Measurements from ENCODE around the gene MAP3K6.
"Not testable (repeated sequence)": the region's sequence is repeated elsewhere in the genome, so short reads cannot be mapped to it uniquely, and the experiment has no call there.

Gene MAP3K6

DNA sequence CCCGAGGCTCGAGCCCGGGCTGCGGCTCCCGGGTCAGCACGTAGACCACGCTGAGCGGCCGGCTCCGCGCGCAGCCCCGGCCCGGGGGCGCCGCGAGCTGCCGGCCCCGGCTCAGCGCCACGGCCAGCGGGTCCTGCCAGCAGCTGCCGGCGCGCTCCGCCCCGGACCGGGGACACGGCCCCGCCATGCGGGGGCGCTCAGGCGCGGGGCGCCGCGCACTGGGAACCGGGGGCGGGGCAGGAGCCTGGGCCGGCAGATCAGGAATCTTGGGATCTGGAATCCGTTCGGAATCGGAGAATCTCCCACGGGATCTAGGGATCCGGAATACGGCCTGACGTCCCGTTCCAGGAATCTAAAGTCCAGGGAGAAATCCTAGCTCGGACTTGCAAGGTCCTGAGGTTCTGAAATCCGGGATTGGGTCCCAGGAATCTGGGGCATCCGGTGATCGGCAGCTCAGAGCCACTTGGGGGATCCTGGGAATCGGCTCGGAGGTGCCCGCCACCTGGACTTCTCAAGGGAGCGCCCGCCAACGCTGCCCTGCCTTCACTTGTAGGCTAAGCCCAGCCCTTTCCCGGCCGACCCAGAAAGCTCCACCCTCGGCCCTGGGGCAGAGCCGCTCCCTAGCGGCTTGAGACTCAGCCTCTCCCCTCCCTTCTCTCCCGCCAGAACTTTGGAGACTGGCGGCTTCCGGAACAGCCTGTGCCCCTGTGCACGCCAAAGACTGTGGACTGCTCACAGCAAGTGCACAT lies at the start of gene MAP3K6:
MAP3K6 (minus strand) TSS at position 551 of the 749 bp plus-strand sequence; CDS start at position 187, 364 bp downstream.
- DNase-seq (ENCODE audit: low spot score) = peak; percentile 85

DNA sequence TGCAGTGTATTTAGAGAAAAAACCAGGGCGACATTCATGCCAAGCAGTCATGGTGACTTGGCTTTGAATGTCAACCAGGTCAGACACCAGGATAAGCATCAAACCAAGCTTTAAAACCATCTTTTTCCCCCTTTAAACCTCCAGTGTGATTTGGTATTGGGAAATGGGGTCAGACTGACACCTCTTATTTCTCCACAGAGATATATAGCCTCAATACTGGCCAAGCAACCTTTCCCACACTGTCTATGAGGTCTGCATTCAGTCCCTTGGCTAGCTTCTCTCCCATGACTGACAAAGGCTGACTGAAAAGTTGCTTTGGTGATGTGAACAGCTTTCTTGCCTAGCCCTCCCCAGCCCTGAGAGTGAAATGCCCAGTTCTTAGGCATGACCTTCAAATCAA lies 47.3 kb upstream of the MAP3K6 start:
- no peak for DNase-seq (ENCODE audit: low spot score)

GRCh38 chr1:27413004-27413403 lies 46.2 kb upstream of the MAP3K6 start:
- no peak for DNase-seq (ENCODE audit: low spot score)

DNA sequence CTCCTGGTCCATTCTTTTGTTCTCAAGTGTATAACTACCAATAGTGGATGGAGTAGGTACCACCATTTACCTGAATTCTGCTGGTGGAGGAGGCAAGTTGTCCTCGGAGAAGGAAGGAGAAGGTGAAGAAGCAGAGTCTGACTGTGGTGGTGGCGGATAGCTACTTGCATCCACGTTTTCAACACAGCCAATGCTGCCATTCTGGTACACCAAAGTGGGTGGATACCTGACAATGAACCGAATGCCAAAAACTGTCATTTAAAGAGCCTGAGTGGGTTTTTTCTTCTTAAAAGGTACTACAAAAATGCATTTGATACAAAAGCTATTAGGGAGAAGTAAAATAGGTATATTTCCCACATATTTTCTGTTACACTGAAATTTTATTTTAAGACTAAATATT lies 45.7 kb upstream of the MAP3K6 start:
- DNase-seq (ENCODE audit: low spot score) = no peak

GRCh38 chr1:27410709-27411108 lies 43.9 kb upstream of the MAP3K6 start:
- DNase-seq (ENCODE audit: low spot score) = no peak

GRCh38 chr1:27409669-27410068 lies 42.9 kb upstream of the MAP3K6 start:
- DNase-seq (ENCODE audit: low spot score) = no peak

DNA sequence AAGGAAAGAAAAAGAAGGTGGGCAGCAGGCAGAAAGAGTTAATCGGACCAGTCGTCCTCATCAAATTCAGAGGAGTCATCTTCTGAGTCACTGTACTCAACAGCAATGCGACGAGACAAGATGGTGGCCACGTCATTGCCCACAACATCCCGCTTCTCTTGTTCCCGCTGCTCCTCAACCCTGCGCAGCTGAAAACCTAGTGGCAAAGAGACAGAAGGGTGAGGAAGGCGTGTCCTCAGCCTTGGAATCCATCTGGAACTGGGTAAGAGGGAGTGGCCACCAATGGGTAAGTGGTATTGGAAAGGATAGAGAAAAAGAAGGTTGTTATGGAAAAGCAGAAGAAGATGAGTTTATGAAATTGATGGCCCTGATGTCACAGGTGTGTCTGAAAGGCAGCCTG lies 41.4 kb upstream of the MAP3K6 start:
- DNase-seq (ENCODE audit: low spot score) = no peak

- not testable (repeated sequence) for DNase-seq (ENCODE audit: low spot score)
These were observed 40.0 kb upstream of the MAP3K6 start for GRCh38 chr1:27406791-27407190.

DNA sequence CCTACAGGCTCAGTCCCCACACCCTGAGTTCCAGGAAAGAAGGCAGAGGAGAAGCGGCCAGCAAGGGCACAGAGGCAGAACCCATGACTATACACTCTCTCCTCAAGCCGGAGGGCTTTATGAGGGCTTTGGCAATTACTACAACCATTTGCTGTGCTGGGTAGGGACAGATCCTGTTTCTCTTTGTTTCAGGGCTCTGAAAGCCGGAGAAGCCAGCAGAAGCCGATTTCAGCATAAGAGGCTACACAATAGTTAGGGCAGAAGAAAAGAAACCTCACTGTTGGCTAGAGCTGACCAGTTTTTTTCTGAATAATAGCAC lies 39.6 kb upstream of the MAP3K6 start:
- DNase-seq (ENCODE audit: low spot score) = no peak

GRCh38 chr1:27405598-27406361 lies 39.0 kb upstream of the MAP3K6 start:
- not testable (repeated sequence) for DNase-seq (ENCODE audit: low spot score)

DNA sequence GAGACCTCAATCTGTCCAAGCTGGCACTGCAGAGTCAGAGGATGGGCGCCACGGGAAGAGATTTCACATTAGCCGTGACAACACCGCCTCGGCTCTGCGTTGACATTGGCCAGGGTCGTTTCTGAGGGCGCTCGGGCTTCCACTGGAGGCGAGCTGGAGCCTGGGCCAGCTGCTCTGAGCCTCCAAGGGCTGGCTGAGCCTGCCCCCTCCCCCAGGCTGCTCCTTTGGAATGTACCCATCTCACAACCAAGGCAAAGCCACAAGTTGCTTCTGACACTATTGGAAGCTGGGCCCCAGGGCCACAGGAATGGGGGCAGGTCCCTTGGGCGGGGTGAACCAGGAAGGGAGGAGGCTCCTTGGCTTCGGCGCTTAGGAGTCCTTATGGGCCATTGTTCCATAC lies 38.3 kb upstream of the MAP3K6 start:
- peak; percentile 53 for DNase-seq (ENCODE audit: low spot score)

DNA sequence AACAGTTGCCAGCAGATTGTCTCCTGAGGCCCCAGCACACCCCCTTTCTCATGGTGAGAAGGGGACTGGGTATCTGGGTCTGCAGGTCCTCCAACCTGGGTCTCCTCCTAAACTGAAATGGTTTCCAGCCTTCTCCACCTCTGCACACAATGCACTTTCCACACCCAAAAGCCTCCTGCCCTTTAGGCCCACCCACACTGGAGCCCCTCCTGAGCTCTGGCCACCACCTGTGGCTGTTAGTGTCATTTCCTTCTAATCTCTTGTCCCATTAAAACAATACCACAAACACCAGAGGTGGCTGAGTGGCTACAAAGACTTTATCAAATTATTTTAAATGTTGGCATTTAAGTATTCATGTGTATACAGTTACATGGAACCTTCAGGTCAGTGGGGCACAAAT lies 37.2 kb upstream of the MAP3K6 start:
- no peak for DNase-seq (ENCODE audit: low spot score)

GRCh38 chr1:27403065-27403726 lies 36.4 kb upstream of the MAP3K6 start:
- no peak for DNase-seq (ENCODE audit: low spot score)

- DNase-seq (ENCODE audit: low spot score) = peak; percentile 64
These were observed 35.6 kb upstream of the MAP3K6 start for GRCh38 chr1:27402349-27402754.

DNA sequence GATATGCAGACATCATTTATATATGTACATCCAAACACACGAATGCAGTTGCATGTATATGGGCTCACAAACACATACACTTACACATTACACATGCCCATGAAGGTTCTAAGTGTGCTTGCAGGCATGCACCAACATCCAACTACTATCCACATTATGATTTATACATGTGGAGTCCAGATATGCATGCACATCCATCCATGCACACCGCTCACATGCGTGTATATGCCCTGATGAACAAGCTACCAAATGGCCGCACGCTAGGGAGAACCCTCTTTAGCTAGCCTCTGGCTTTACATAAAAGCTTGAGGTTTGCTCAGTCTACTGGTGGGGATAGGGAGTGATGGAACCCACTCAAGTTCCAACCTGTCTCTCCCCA lies 34.2 kb upstream of the MAP3K6 start:
- DNase-seq (ENCODE audit: low spot score) = no peak

DNA sequence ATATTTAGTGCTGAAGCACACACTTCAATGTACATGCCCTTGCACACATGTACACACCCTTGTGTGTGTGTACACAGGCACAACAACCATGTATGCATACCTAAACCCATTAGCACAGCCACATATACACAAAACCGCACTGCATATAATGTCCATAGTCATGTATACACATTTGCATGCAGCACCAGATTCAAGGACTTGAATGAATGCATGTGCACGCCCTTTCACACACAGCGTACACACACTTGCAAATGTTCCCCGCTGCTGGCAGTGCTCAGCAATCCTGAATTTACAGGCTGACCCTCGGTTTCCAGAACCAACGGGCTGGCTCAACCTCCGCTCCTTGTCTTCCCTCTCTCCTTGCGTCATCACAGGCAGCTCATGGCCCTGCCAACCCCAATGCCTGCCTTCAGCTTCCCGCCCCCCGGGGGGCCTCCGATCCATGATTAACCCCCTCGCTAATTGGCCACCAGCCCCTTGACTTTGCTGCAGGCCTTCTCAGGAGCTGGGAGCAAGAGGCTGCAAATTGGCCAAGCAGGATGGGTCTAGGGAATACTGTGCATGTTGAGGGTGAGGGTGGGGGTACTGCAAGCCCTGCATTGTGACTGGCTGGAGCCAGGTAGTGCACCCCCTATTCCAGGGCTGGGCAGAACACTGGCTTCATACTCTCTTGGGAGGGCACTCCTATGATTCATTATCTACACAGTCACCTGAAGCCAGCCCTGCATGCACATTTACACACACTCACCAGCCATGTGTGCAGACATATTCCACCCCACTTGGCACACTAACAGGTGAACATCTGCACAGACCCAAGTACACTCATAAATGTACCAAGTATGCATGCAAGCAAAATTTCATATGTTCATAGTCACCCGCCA lies 33.6 kb upstream of the MAP3K6 start:
- no peak for DNase-seq (ENCODE audit: low spot score)

DNA sequence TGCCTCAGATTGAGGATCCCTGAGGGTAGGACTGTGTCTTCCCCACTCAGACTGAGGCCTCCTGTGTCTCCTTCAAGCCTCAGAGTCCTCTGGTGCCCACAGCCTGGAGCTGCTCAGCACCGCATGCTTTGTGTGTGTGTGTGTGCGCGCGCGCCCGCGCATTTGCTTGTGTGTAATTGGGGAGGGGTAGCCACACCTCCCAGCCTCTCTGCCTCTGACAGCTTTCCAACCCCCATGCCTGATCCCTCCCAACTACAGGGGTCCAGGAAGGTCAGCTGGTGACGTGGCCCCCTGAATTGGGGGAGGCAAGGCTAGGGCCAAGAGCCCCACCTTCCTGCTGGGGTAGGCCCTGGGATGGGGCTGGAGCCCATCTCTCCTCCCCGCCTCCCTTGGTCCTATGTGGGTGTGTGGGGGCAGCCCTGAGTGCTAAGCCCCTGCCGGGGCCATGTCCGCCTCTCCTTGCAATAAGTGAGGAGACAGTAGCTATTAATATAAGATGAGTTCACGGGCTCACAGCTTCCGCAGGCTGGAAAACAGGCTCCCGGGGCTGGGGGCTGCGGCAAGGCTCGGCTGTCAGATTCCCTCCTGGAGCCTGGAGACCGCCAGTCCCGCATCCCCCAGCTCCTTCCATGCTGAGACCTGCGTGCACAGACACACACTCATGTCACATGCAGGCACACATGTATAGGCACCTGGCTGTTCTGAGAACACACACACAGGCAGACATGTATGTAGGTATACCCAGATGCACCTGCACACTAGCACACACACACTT lies 32.7 kb upstream of the MAP3K6 start:
- DNase-seq (ENCODE audit: low spot score) = no peak

DNA sequence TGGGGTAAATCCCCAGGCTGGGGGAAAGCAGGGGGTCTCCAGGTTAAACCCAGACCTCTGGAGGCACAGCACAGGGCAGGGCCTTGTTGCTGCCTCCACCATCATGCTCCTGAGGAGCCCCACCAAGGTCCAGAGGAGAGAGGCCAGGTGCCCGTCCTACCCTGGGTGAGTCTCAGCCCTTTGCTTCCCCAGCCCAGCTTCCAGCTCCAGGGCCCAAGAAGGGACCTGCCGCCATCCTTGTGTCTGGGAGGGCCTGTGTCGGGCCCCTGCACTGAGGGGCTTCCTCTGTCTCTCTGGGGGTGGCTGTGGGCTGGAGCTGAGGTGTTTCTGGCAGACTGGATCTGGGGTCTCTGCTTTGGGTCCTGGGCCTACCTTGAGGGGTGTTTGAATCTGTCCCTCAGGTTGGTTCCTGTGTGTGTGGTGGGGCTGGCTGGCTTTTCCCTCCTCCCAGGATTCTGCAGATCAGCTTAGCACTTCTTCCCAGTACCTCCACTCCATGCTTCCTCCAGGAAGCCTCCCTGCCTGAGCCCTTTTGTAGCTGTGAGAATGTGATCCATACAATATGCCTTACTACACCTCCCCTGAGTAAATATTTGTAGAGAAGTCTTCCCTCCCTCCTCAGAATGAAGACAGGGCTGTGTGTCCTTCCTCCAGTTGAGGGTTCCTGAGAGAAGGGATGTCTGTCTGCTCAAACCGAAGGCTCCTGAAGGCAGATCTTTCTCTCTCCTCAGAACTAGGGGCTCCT lies 31.8 kb upstream of the MAP3K6 start:
- DNase-seq (ENCODE audit: low spot score) = no peak

GRCh38 chr1:27397749-27398148 lies 31.0 kb upstream of the MAP3K6 start:
- DNase-seq (ENCODE audit: low spot score) = no peak

DNA sequence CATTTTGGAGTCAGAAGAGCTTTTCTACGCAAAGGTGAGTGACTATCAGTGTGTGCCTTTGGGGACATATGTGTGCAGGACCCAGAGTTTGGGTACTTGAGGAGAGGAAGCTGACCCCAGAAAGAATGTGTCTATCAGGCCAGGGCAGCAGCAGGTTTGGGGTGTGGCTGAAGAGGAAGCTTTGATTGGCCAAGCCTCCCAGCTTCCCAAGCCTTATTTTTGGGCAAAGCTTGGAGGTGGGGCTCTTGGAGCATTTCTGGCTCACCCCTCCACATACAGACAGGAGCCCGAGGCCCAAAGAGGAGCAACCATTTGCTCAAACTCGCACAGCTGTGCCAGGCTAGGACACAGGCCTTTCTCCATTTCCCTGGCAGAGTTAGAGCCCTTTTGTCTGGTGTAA lies 30.3 kb upstream of the MAP3K6 start:
- no peak for DNase-seq (ENCODE audit: low spot score)

All from iPS-NIHi11 (cell line).